ENCODE results near the gene PFKL. TPM values are rescaled to one million over a fixed set of nuclear protein-coding genes. Genes with fewer than 3 reads are reported as not detected.

The PFKL gene
- total and polyA plus RNA-seq, 2 experiments from 2014 or later: 40.3 to 106 TPM

GRCh38 chr21:44255511-44255981 lies 44.3 kb upstream of the PFKL start (continued):
- TF ChIP-seq STAT1 (IDR thresholded peaks at IDR 0.05; ENCODE audit: unreplicated experiment) (no peak), POLR2AphosphoS5 (IDR thresholded peaks at IDR 0.05; ENCODE audit: low read depth) (no peak), CREB1 (CRISPR knock-in tag; IDR thresholded peaks at IDR 0.05; ENCODE audit: low read depth) (no peak), ZNF114 (CRISPR knock-in tag; IDR thresholded peaks at IDR 0.05) (no peak), ZNF331 (CRISPR knock-in tag; IDR thresholded peaks at IDR 0.05; ENCODE audit: low read depth) (no peak), ETS1 (IDR thresholded peaks at IDR 0.05) (no peak), EZH2 (IDR thresholded peaks at IDR 0.05; ENCODE audit: low read depth, unreplicated experiment) (no peak)

GRCh38 chr21:44258056-44258725 lies 41.7 kb upstream of the PFKL start:
- Histone ChIP-seq H3K36me3 (ENCODE audit: insufficient read depth) (no peaks in the 10 kb centered on the region), H3K27ac (ENCODE audit: low read depth) (no peak overlapping the region), H3F3A (replicated peaks; ENCODE audit: low read depth) (no peaks in the 10 kb centered on the region), H3K4me3 (no peak overlapping the region), H3K4me2 (no peak overlapping the region), H4K20me1 (replicated peaks; ENCODE audit: insufficient read depth) (no peaks in the 10 kb centered on the region), H3K27me3 (ENCODE audit: insufficient read depth) (no peaks in the 10 kb centered on the region), H3K79me2 (replicated peaks; ENCODE audit: insufficient read depth) (no peaks in the 10 kb centered on the region), H2AFZ (0 out of 2 replicates have a peak overlapping the region, but pooled peaks have one; percentile 69), H3K9me2 (ENCODE audit: insufficient read depth) (no peaks in the 10 kb centered on the region), H3K4me1 (ENCODE audit: insufficient read depth) (no peaks in the 10 kb centered on the region)
- Mint-ChIP-seq H3K4me3 (no peak overlapping the region), H3K36me3 (ENCODE audit: low read depth) (no peaks in the 10 kb centered on the region), H3K4me1 (no peaks in the 10 kb centered on the region), H3K9me3 (no peaks in the 10 kb centered on the region), H3K27me3 (ENCODE audit: insufficient read depth, low read depth, poor library complexity) (peaks cover 6% of the 10 kb centered on the region), H3K27ac (no peak overlapping the region)
- DNase-seq (ENCODE audit: low spot score) (no peak), ATAC-seq (no peak)
- TF ChIP-seq JUNB (IDR thresholded peaks at IDR 0.05; ENCODE audit: unreplicated experiment) (no peak), EZH2 (IDR thresholded peaks at IDR 0.05; ENCODE audit: low read depth, unreplicated experiment) (no peak), REST (IDR thresholded peaks at IDR 0.05; ENCODE audit: unreplicated experiment) (no peak), ZNF114 (CRISPR knock-in tag; IDR thresholded peaks at IDR 0.05) (no peak), EZH2phosphoT487 (IDR thresholded peaks at IDR 0.05; ENCODE audit: unreplicated experiment) (no peak), POLR2AphosphoS5 (IDR thresholded peaks at IDR 0.05; ENCODE audit: low read depth) (no peak), ZNF462 (CRISPR knock-in tag; IDR thresholded peaks at IDR 0.05) (no peak), STAT1 (IDR thresholded peaks at IDR 0.05; ENCODE audit: unreplicated experiment) (no peak), ZNF331 (CRISPR knock-in tag; IDR thresholded peaks at IDR 0.05; ENCODE audit: low read depth) (no peak), NANOG (IDR thresholded peaks at IDR 0.05; ENCODE audit: borderline replicate concordance) (no peak), CREB1 (CRISPR knock-in tag; IDR thresholded peaks at IDR 0.05; ENCODE audit: low read depth) (no peak)
